DND-41 (cell line): ENCODE data around the gene AMFR.

Experiments
- EZH2 ChIP-seq: IDR thresholded peaks from 3 replicates; pipeline ENCODE4 v1.6.1; 2012; ENCODE audit warnings: borderline replicate concordance, low read depth, mild to moderate bottlenecking, moderate library complexity, low read length, inconsistent platforms; ENCODE audit not compliant: severe bottlenecking
- TF ChIP-seq, protein P1 (sequence below): IDR thresholded peaks from 2 replicates; pipeline ENCODE4 v1.5.1; 2012; ENCODE audit warnings: borderline replicate concordance, low read length, moderate library complexity, mild to moderate bottlenecking; ENCODE audit not compliant: poor library complexity, severe bottlenecking; ENCODE audit errors: extremely low read depth

DNA sequence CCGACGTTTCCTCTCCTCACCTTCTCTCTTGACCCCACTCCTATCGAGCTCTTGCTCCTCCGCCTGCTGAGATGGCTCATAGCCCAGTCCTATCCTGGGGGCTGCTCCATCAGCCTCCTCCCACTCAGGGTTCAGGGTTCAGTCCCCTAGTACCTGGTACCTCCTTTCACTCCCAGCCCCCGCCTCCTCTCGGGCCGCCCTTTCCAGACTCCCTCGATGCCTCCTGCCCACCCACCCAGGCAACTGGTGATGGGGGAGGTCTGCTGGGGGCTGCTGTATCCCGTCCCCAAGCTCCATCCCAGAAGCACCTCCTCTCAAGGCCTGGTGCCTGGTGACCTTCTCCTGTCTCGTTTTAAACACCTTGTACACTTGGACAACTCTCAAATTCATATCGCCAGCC, 93.9 kb downstream of the AMFR start:
- TF ChIP-seq, protein P1, sequence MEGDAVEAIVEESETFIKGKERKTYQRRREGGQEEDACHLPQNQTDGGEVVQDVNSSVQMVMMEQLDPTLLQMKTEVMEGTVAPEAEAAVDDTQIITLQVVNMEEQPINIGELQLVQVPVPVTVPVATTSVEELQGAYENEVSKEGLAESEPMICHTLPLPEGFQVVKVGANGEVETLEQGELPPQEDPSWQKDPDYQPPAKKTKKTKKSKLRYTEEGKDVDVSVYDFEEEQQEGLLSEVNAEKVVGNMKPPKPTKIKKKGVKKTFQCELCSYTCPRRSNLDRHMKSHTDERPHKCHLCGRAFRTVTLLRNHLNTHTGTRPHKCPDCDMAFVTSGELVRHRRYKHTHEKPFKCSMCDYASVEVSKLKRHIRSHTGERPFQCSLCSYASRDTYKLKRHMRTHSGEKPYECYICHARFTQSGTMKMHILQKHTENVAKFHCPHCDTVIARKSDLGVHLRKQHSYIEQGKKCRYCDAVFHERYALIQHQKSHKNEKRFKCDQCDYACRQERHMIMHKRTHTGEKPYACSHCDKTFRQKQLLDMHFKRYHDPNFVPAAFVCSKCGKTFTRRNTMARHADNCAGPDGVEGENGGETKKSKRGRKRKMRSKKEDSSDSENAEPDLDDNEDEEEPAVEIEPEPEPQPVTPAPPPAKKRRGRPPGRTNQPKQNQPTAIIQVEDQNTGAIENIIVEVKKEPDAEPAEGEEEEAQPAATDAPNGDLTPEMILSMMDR: no peak
- TF ChIP-seq EZH2: no peak
